Inflammatory macrophage (primary cell): ENCODE data around the gene LZTFL1.
"Not testable (repeated sequence)": the region's sequence is repeated elsewhere in the genome, so short reads cannot be mapped to it uniquely, and the experiment has no call there.

ENCODE experiments used
- DNase-seq, 2 donors: peaks; one replicate each; pipeline ENCODE4 v3.0.0-alpha.2; 2020 to 2022

The LZTFL1 gene

DNA sequence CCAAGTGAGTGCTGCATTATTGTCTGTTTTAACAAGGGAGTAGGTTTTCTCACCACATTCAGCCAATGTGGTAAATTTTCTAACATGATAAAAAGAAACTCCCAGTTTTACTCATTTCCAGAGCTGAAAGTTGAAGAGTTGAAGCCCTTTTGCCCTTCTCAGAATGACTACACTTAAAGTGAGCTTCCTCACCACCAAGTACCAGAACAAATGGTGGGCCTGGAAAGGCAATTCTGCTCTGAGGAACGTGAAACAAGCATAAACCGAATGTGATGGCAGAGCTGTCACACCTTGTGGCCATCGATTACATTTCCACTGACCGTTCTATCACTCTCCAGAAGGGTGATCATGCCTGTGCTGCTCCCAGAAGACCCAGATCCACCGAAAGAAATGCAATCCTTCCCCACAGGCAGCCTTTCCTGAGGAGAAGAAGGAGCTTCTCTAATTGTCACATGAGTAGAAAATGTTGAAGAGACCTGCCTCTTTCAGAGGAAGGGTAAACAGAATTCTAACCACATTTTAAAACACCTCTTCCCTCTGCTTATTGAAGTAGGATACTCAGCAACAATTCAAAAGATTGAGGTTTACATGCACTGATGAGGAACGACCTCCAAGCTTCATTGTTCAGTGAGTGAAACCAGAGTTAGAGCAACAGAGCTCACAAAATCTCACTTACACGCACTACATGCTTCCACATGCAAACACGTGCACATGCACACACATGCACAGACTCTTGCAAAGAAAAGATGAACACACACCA, 23.0 kb upstream of the LZTFL1 start:
- DNase-seq, result no peak

DNA sequence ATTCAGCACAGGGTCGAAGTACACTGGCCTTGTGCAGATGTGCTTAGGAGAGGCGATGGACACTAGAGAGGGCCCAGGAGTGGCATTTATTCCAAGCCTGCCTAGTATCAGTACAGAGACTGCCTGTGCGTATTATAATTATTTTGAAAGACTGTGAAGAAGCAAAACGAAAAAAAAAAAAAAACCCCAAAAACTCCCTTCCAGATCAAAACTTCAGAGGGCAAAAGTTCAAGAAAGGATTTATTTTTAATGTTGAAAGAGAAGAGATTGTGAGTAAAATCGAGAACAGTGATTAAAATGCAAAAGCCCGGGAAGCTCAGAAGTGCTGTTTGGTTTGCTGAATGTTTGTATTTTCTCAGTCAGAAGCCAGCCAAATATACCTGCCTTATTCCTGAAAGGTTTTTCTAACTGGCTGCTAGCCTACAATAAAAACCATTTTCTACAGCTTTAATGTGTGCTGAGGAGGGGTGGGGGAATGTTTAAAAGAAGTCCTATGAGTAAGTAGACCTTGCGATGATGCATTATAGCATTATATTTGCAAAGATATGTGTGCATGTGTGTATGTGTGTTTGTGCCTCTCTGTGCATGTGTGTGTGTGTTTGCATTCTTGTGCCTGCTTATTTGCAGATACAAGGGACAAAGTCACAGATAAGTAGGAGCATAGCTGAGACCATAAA, 19.3 kb upstream of the LZTFL1 start:
- no peak for DNase-seq

DNA sequence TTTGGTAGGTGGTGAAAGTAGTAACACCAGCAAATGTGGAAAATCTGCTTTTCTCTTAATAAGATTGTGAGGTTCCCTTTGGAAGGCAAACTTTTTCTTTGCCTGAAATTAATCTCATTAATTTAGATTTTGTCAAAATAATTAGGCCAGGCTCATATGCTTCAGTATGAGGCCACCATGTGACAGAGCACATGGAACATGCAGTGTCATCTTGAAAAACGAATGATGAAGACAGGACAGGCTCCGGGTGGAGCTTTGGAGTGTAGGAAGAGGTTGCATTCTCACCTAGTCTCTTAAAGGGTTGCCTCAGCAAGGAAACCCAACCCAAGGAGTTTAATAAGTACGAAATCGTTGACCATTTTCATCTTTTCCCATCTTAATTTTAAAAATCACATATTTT, 18.6 kb upstream of the LZTFL1 start:
- no peak for DNase-seq

DNA sequence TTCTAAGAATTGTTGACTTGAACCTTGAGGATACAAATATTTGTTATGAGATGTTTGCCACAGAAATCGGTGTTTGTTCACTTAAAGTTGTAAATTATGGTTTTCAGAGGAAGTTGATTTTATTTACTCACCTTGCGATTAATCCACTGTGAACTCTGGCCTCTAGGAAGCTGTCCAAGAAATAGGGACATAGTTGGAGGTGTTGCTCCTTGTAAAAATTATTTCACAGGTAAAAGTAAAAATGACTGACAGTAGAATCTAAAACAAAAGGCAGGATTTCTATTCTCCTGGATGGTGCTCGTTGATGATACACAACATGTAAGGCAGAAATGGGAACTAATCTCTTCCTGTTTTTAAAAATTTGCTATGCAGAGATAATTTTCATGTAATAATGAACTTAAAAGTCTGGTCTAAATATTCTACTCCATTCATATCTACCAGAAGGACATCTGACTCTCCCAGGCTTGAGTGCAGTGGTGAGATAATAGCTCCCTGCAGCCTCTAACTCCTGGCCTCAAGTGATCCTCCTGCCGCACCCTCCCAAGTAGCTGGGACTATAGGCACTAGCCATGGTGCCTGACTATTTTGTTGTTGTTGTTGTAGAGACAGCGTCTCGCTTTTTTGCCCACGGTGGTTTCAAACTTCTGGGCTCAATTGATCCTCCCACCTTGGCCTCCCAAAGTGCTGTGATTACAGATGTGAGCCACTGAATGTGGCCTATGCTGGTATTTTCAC, 17.1 kb upstream of the LZTFL1 start:
- DNase-seq, result peak in 1 of 2 donors; percentile 36

DNA sequence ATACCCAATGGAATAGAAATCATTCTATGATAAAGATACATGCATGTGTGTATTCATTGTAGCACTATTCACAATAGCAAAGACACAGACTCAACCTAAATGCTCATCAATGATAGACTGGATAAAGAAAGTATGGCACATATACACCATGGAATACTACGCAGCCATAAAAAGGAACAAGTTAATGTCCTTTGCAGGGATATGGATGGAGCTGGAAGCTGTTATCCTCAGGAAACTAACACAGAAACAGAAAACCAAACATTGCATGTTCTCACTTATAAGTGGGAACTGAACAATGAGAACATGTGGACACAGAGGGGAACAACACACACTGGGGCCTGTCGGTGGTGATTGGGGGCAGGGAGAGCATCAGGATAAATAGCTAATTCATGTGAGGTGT, 15.1 kb upstream of the LZTFL1 start:
- not testable (repeated sequence) for DNase-seq

DNA sequence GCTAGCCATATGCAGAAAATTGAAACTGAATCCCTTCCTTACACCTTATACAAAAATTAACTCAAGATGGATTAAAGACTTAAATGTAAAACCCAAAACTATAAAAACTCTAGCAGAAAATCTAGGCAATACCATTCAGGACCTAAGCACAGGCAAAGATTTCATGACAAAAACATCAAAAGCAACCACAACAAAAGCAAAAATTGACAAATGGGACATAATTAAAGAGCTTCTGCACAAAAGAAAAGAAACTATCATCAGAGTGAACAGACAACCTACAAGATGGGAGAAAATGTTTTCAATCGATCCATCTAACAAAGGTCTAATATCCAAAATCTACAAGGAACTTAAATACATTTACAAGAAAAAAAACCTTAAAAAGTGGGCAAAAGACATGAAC, 14.4 kb upstream of the LZTFL1 start:
- DNase-seq, result not testable (repeated sequence)

DNA sequence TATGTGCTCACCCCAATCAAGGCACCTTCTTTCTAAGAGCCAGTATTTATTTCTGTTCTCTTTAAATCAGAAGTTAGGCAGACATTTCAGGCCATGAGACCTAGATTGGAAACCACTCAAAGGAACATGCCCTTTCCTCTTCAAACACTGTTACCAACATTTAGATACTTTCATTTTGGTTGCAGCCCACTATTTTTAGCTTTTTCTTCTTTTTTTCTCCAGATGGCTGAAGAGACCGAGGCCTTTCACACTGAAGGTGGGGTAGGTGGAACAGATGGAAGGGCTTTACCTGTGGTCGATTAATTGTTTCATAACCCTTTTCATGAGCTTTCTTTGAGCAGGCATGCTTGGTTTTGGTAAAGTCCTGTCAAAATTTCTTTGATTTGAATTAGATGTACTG, 10.9 kb upstream of the LZTFL1 start:
- DNase-seq, result no peak

DNA sequence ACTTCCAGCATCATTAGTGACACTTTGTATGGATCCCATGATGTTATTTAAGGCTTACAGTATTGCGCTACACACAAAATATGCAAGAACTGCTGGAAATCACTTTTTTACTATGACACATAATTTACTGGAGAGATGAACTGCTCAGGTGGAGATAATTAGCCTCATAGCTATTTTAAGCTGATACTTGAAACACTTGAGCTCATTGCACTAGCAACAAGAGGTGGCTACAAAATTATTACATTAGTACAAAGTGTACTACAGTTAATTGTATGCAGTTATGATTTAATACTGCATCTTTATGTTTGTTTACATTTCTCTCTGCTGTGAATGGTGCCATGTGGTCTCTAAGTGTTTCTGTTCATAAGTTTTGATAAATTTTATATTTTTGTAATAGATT, 6.5 kb upstream of the LZTFL1 start:
- DNase-seq, result no peak

DNA sequence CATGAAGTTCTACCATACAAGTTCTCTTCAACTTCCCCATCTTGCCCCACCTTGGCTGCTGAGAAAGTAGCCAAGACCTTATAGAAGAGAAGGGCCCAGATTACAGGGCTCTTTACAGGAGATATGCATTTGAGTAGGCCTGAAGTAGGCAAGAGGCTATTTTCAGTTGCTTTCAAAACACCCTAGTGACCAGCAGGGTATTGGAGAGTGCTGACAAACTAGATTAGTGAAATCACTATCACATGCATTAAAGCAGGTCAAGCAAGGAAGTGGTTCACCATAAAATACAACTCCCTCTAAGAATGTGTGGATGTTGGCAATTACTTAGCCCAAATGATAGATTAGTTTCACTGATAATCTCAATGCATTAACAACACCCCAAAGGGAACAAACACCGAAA, 2.7 kb upstream of the LZTFL1 start:
- DNase-seq, result peak in 1 of 2 donors; percentile 13

DNA sequence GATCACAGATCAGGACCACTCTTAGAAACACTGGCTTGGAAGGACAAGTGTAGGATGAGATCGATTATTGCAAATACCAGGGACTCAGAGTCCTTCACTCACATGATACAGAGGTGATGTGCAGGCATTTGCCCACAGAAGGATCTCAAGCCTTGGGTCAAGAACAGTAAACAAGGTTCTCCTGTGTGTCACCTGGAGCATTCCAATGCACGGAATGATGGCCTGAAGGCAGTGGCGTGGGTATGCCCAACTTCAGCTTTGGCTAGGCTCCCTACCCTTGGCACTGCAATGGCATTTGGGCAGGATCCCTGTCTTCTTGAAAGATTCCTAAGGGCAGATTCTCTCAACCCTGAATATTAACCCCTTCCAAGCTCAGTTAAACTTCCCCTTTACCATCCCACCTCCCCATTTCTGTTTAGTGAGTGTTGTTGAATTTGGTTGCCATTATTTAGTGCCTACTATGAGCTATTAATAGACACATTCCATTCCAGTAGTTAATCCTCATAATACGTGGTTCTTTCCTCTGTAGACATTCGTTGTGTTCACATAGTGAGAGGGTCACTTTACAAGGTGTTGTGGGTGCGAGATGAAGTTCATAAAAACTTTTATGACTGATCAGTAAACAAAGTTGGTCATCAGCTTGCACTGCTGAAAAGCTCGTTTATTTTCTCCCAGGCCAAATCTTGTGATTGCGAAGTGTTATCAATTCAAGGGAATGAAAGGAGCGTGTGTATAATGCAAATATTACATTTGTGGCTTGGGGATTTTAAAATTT, 1.1 kb upstream of the LZTFL1 start:
- no peak for DNase-seq

DNA sequence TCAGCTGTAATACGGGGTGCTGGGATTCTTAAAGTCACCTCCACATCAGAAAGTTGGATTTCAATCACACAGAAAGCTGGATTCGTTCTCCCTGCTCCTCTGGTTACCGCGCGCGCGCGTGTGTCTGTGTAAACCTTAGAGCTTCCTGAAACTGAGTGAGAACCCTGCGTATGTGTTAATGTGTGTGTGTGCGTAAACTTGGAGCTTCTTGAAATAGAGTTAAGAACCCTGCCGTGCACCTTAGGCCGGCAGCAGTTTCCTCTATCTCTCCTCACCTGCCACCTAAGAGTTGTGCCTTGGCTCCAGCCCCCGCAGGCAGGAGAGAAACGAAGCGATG, 531 bp downstream of the LZTFL1 start:
- peak; percentile 32 to 46 for DNase-seq

DNA sequence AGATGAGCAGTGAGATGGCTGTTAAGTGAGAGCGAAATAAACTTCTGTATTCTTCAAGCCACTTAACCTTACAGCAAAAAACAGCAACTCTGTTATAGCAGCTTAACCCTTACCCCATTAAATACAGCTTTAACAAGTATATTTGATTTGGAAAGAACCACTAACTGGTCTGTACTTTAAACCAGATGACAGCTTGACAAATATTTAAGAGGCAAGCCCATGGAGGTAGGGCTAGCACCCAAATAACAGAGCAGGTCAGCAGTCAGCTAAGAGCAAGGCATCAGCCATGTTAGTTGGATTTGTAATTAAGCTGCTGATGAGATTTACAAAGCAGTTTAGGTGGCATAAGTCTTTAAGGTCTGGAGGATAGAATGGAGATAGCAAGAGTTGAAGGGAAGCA, 3.5 kb downstream of the LZTFL1 start:
- no peak for DNase-seq

DNA sequence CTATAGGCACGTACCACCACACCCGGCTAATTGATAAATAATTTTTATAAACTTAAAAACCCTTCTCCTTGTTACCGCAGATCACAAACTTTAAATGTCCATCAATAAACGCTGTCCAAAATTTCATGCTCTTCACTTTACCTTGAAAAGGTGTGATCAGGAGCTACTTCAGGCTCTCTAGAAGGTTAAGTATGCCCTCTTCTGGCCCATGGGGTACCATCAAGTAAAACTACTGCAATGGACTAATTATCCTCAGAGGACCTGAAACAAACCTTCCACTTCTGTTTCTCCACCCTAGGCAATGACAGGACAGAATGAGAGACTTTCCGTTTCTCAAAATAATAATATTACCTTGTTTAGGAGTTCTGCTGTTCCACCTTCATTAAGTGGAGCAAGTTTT, 9.2 kb downstream of the LZTFL1 start:
- DNase-seq, result no peak

DNA sequence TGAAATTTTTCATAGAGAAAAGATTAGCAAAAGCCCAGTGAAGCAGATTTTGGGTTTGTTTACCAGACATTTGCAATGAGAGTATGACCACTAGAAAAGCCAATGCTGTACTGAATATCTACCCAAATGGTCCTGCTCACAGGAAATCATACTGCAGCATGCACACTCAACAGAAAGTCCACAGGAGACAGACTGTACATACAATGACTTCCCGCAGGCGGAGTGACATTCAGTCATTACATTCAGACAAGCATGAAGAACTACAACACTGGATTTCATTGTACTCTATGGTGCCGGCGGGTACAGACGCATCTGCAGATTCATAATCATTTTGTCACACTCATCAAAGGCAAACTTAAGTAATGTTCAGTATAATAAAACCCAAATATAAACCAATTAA, 11.8 kb downstream of the LZTFL1 start:
- no peak for DNase-seq

DNA sequence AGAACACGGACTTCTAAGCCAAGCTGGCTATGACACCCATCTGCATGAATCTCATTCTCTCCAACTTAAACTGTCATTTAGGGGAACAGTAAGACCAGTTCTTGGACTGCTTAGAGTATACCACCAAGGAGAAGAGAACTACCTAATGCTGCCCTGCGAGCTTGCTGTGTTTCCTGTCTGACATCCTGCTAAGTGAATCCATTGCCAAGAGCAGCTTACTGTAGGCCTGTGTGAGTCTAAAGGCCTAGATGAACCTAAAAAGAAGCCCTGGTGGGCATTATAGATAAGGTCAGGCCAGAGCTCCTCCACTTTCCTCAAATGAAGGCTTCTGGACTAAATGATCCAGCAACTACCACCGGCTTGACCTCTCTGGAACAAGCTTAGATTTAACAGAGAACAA, 15.0 kb downstream of the LZTFL1 start:
- DNase-seq, result no peak

DNA sequence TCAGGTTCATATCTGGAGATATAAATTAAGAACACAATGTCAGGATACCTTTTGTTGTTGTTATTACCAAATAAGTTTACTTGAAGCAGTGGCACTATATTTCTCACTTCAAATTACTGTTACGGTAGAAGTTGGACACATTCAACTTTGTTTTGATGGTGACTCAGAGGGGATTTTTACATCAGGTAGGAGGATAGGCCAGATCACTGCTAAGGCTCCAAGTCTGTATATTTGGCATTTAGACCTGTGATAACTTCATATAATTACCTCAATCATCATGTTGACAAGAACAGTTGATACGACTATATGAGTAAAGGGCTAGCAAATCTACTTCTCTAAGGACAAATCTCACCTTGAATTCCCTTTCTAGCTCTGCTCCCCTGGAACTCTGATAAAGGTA, 15.6 kb downstream of the LZTFL1 start:
- DNase-seq, result no peak

DNA sequence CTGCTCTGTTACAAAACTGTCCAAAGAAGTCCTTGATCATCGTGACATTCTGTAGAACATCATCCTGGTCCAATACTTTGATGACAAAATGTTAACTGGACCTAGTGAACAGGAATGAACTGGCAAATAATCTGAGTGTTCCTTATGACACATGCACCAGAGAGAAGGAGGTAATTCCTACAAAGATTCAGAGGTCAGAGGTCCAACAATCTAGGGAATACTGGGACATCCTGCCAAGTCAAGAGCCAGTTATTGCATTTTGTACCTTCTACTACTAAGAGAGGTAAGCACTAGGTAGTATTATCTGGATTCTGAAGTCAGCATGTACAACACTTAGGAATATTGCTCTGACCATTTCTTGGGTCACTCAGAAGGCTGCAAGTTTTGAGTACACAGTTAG, 20.8 kb downstream of the LZTFL1 start:
- no peak for DNase-seq

DNA sequence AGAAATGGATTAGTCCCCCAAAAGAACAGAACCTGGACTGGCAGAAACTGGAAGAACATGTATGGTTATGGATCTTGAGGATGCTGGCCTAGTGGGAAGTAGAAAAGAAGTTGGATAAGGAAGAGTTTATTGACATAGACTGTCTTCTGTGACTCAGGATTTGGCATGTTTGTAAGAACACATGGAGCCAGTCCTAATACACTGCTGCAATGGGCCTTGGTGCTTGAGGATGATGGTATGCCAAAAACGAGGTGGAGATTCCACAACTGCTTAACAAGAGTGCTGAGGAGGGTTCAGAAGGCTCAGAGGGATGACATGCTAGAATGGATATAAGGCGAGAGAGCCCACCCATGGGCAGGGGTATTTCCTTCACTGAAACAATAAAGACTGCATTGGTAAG, 22.4 kb downstream of the LZTFL1 start:
- DNase-seq, result no peak

DNA sequence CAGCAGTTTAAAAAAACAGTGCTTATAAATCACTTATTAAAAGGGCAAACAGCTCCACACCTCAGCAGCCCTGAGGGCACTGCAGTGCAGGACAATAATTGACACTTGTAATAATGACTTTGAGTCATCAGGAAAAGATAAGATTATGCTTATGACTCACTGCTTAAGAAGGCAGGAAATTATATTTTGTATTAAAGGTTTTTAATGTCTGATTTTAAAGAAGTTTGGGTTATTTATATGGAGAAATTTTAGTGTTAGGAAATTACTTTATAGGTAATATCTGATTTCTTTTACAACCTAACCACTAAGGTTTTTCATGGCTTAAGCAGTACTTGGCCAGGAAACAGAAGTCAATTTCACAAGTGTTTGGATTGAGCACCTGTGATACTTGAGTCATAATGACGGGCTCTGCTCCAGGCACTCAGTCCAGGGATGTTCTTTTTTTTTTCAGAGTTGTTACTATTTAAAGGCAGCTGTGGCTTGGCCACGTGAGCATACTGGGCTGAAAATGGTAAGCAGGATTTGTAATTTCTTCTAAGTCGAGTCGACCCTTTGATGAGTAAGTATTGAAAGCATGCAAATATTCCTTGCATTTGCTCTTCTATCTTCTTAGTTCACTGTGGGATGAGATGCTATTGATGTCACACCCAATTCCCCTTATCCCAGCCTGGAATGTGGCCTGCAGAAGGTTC, 23.9 kb downstream of the LZTFL1 start:
- no peak for DNase-seq

DNA sequence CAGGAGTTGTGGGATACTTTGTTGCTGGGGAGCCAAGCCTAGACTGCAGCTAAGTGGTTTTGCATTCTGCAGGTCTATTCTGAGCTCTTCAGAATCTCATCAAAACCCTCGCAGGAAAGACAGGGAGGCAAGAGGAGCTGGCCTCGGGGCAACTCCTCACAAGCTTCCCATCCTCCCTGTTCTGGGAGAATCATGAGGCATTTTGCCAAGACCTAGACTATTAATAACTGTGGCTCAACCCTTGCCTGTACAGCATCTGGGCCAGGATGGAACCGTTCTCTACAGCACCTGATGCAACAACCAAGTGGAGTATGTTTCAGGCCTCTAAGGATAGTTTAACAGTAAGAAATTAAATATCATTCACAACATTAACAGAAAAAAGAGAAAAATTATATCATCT, 25.4 kb downstream of the LZTFL1 start:
- no peak for DNase-seq

DNA sequence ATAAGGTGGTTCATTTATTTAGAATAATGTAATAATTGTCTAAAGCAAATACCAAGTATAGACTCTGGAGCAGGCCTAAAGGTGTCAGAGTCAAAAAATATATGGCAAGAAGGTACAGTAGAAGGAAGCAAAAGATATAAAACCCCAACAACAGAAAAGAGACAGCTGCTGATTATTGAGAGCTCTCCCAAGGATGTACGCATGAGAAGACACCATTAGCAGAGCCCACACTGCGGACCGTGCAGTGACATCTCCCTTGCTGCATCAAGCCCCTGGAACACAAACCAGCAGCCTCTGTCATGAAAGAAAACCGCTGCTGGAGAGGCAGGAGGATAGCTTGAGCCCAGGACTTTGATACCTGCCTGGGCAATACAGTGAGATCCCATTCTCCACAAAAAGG, 27.6 kb downstream of the LZTFL1 start:
- no peak for DNase-seq

DNA sequence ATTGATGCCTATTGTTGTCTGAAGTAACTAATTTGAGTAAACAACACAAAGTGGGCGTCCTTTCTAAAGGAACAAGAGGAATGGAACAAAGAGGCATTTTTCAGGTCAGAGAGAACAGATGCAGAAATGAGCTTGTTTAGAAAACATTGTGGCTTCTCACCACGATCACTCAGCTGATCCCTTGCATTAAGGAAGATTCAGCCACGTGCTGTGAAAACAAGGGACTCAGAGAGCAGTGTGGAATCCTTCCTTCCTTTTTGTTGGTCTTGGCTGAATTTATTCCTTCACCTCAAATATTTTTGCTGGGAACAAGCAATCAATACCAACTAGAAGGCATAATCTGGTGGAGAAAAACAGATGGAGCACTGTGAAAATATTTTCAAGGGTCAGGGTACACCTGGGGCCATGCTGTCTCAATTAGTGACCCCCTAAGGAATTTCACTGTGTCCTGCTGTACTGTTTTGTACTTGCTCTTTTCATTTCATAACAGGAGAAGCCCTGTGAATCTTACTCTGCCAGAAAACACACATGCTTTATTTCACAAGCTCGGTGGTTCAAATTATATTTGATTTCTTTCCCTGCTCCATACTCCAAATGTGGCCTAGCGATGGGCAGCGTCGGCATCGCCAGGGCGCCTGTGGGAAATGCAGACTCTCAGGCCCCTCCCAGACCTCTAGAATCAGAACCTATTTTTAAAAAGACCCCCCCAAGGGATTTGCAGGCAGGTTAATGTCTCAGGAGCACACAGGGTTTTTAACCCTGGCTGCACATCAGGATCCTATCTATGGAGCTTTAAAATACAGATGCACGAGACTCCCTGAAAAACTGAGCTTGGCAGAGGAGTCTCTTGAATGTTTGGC, 34.0 kb downstream of the LZTFL1 start:
- DNase-seq, result no peak
